H4 (cell line): Measurements from ENCODE around the gene DCAF6. TPM values are rescaled to one million over a fixed set of nuclear protein-coding genes. Genes with fewer than 3 reads are reported as not detected.
"Not testable (repeated sequence)": the region's sequence is repeated elsewhere in the genome, so short reads cannot be mapped to it uniquely, and the experiment has no call there.

Source experiments
- DNase-seq: peaks from one replicate; pipeline ENCODE4 v3.0.0-alpha.2; 2015; ENCODE audit warnings: low spot score
- total RNA-seq: library from RNA; depleted of rRNA; stranded (reverse); fragments of >200 nt; shearing (Covaris generic); gene quantifications from 2 replicates; pipeline ENCODE4 v1.2.3, GENCODE V29; 2014

The DCAF6 gene
- total RNA-seq, 1 experiment from 2014 or later = 27.0 TPM

DNA sequence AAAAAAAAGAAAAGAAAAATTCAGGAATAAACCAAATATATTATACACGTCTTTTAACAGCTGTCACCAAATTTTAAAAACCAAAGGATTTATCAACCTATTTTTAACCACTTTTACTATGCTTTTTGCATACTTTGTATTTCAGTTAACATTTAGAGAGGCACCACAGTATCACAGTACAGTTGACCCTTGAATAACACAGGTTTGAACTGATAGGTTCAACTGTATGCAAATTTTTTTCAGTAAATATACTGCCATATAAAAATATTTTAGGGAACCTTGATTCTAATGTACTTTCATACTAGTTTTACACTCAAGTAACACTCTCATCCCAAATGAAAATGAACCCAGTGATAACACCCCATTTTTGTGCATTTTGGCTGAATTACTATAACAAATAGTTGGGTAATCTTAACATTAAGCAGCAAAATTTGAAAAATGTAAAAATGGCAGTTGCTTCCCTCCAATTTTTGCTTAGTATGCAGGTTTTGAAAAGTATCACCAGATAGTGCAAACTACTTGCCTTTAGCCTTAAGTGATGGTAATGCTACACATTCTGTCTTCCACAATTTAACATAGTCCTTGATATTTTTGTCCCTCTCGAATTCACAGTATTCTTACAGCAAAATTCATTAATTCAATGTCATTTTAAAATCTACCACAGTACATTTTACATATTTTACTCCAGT is 11.8 kb upstream of the DCAF6 start:
- no peak for DNase-seq

DNA sequence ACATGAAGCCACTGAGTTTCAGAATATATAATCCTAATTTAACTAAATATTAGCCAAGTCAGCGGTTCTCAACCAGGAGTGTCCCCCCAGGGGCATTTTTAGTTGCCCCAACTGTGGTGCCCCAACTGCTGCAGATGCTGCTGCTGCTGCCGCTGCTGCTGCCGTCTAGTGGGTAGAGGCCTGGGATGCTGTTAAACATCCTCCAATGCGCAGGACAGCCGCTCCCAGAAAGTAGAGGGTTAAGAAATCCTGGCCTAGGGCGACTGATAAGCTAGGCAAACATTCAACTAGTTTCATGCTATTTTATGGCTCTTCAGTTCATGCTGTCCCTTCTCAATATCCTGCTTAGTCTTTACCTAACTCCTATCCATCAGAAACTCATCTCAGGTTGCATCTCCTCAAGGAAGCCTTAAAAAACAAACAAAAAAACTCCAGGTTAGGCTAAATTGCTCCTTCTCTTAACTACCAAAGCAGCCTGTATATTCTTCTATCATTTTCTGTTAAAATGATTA is 9.9 kb upstream of the DCAF6 start:
- DNase-seq = no peak

DNA sequence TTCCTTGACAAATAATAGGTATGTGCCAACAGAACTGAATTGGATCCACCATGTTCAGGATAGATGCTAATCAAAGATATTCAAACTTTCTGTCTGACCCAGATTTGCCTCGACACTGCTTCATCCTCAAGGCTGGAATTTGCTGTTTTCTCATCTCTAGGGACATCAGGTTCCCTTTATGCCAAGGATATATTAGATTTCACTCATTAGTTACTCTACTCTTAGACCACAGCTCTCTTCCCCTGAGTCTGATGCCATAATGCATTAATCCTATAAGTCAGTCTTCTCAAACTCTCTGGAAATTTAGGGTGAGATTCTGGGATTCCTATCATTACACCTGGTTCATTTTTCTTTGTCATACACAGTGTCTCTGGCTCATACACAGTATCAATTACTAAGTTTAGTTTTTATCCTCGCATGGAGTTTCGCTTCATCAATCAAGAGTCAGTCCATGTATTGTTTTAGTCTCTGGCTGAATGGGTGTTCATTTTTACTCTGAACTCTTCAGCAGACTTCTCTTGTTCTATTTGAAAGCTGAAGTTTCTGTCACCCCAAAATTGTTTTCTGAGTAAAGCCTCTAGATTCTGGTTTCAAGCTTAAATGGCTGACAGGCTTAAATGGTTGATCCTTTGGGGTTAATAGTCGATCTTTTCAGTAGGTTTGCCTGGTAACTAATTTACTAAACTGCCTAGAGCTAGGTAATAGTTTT is 9.3 kb upstream of the DCAF6 start:
- no peak for DNase-seq

DNA sequence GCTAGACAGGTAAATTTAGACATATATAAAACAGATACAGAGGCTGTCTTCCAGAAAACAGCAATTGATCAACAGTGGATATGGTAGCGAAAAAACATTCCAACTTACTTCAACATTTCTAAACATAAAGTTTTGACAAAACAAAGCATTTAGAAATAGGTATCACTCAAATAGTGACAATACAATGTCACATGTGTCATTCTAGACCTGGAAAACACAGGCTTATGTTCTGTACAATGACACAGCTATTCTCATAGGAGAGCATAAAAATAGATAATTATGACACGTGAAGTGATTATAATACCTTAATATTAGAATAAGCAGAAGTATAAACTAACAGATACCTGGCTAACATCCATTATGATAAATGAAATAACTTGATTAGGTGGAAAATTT is 8.0 kb upstream of the DCAF6 start:
- DNase-seq = no peak

DNA sequence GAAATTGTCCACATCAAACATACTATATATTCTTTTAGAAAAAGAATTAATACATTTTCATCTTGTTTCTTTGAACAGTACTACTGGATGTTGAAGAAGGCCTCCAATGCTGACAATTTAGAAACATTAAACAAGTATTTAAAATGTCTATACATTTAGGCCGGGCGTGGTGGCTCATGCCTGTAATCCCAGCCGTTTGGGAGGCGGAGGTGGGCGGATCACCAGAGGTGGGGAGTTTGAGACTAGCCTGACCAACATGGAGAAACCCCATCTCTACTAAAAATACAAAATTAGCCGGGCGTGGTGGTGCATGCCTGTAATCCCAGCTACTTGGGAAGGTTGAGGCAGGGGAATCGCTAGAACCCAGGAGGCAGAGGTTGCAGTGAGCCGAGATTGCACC is 7.6 kb upstream of the DCAF6 start:
- DNase-seq = not testable (repeated sequence)

DNA sequence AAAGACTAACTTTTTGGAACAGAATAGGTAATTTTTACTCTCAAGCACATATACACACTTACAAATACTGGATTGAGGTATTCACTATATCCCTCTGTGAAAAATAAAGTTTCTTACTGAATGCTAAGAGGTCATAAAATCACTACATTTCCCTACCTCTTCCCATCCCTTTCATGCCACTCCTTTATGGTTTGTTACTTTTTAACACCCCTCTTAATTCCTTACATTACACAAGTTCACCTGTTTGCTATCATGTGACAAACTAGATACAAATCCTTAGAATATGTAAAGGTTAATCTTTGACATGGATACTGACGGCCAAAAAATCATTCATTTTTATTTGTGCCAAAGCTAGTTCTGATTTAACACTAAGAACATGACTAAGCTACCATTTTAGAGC is 6.8 kb upstream of the DCAF6 start:
- DNase-seq = no peak

DNA sequence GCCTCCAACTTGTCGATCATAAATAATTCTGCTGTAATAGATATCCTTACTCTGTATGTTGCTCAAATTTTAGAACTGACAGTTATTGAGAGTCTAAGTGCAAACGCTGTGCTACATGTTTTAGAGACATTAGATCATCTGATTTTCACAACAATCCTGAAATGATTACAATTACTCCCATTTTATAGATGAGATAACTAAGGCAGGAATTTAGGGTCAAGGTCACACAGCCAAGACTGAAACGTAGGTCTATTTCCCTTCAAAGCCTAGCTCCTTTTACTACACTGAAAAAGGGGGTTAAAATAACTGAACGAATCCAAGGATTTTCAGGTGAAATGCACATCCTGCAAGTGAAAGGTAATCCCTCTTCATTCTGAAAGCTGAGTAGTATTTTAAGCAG is 2.7 kb upstream of the DCAF6 start:
- no peak for DNase-seq

DNA sequence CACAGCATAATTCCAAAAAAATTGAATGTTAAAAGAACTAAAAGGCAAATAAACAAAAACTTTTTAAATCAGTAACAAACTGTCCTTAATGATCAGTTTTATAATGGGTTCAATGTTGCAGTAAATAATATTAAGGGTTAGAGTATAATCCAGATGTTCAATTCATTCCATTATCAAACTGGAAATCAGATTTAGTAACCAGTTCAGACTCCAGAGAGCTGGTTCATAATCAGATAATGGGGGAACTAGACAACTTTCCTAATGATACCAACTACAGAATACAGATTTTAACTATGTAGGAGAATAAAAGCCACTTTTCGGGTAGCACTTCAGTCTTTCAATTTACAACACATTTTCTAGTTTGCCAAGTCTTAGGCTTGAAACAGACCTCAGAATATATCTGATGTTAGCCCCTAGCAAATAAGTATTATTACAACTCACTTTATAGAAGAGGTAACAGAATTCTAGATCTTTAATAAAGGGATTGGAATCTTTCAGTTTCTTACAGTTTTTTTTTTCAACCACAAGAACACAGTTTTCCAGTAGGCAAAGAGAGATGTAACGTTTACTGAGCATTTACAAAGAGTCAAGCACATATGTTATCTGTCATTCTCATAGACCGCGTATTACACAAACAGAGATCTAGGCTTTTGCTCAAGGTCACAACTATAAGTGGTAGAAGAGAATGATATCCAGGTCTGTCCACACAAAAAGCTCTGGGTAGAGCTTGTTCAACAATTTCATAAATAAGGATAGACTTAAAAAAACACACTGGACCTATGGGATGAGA is 1.9 kb upstream of the DCAF6 start:
- DNase-seq = no peak

DNA sequence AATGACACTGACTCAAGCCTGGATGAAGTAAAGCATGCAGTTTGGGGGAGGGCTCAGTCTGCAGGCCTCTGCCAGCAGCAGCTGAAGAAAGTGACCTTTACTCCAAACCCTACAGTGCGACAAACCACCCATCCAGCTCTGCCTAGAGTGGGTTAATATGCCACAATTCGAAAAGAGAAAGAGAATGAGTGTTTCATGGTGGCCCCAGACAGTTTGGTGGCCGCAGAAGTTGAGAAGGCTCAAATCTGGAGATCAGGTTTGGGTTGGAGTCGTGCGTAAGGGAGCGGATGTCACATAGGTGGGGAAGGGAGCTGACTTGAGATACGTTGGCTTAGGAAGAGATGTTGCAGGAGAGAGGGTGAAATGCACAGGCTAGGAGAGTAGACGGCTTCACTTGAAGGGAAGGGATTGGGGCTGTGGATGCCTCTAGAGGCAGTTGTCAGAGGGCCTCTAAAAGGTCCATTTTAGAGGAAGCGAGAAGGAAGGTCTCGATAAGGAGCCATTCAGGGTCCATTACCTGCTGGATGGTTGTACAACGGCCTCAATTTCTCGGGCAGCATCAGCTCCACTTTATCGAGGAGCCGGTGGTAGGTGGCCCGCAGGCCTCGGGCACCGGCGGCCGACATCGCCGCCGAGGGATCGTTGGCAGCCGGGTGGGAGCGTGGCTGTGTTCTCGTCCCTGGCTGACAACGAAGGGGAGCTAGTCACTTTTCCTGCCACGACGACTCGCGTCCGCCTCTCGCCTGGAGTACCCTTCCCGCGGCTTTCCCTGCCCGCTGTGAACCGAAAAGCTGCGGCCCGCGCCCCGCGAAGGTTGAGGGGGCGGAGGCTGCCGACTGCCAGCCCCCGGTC is 1.0 kb upstream of the DCAF6 start:
- DNase-seq = peak; percentile 17

DNA sequence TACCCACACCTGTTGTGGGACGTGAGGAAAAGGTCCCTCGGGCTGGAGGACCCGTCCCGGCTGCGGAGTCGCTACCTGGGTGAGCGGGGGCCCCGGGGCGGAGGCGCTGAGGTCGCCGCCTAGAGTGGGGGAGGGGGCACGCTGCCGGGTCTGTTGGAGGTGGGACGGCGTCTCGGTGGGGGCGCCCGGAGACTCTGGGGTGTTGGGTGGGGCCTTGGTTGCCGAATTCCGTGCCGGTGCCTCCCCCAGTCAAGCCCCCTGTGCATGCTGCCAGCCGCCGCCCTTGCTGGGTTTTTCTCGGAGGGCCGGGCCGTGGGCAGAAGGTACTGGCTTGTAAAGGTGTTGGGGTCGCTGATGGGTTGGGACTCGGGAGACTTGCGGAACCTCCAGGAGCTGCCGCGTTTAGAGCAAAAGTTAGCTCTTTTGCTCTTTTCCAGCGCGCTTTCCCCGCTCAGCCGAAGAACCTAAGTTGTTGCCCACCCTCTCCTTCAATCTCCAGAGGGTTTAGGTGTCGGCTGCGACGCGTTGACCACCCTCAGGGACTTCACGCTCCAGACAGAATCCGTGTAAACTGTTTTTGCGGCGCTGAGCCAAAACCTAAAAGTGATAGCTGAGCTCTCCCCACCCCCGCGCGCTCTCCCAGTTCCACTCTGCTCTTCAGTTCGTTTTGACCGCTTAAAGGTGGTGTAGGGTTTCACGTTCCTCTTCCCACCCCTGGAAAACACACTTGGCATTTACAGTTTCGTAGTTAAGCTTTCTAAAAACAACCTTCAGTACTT is 636 bp downstream of the DCAF6 start, which contains the start of gene MPC2:
Gene MPC2 (minus strand): TSS at position 143 of the 779 bp plus-strand sequence. CDS start 1,231 bp downstream, outside the sequence.
- DNase-seq = peak; percentile 58

DNA sequence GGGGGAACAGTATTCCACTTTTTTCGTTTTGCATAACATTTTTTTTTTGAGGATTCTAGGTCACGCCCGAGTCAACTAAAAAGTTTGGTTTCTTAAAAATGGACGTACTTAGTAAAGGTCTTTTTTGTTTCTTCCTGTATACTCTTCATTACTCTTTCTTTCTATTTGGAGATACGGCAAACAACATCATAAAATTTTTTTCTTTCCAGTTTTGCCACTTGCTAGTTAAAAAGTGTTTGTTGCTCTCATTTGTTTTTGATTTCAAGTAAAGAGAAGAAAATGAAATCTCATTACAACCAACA is 1.2 kb downstream of the DCAF6 start:
- DNase-seq = no peak

DNA sequence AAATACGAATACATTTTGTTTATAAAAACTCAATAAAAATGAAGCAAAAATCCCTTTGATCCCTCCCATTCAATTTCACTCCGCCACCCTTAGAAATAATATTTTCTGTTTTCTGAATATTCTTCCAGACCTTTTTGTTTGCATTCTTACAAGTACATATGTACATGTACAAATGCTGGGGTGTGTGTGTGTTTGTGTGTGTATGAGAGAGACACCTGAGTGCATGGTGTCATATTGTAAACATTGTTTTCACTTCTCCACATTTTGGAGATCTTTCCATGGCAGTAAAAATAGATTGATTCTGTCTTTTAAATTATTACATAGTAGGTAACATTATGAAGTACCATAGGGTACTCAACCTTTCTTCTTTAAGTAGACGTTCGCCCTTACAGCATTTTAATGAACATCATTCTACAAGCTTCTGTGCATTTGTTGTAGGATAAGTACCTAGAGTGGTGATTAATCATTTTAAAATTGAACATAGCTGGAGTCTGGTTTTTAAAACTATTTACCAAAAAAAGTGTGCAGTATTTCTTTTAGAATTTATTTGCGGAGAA is 1.7 kb downstream of the DCAF6 start:
- DNase-seq = no peak

DNA sequence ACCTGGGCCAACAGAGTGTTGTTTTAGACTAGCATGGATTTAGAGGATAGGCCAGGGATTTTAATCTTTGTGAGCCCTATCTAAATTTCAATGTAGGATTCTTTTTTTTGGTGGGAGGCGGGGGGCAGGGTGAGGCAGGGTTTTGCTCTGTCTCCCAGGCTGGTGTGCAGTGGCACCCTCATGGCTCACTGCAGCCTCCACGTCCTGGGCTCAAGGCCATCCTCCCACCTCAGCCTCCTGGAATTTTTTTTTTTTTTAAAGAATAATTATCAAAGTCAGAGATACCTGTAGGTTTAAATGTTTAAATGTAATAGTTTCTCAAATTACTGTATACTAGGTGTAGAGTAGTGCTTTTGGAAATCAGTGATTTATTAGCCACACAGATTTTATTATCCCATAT is 3.8 kb downstream of the DCAF6 start:
- no peak for DNase-seq

DNA sequence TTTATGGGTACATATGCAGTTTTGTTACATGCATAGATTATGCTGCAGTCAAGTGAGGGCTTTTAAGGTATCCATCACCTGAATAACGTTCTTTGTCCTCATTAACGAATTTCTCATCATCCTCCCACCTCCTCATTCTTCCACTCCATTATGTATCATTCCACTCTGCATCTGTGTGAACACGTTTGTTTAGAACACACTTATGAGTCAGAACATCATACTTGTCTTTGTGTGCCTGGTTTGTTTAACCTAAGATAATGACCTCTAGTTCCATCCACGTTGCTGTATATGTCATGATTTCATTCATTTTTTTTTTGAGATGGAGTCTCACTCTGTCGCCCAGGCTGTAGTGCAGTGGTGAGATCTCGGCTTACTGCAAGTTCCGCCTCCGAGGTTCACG is 7.1 kb downstream of the DCAF6 start:
- no peak for DNase-seq

DNA sequence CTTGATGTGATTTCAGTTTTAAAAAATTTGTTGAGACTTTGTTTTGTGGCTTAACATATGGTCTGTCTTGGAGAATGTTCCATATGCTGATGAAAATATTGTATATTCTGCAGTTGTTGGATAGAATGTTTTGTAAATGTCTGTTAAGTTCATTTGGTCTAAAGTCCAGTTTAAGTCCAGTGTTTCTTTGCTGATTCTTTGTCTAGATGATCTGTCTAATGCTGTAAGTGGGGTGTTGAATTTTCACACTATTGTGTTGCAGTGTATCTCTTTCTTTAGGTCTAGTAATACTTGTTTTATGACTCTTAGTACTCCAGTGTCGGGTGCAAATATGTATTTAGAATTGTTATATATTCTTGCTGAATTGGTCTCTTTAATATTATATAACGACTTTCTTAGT is 11.2 kb downstream of the DCAF6 start:
- DNase-seq = no peak

DNA sequence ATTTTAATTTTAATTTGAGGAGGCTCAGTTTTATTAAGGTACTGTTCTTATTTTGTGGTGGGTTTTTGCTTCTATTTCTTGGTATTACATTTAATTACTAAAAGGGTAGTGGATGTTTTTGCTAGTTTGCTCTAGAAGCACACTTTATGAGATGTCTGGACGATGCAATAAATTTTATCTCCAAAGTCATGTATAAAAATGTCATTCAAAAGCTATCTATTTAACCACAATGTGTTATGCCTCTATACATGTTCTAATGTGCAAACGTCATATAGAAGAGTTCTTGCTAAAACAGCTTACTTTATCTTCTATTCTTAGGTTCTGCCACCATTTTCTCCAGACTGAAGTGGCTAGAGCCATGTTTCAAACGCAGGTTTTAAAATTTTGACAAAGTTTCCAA is 13.3 kb downstream of the DCAF6 start:
- DNase-seq = no peak

DNA sequence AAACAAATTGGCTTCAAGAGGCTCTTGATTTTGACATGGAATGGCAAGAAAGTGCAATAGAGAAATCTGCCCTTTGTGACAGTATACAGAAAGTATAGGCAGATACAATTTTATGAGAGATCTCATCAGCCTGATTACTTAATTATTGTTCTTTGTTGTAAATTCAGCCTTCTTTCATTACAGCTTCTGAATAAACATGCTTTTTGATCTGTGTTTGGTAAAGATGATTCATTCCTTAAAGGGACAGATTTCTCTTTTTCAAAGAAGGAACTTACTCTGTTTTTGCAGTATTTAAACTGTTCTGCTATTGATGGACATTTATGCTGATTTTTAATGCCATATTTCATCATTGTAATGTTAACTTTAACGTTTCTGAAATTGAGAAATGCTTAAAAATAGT is 14.1 kb downstream of the DCAF6 start:
- DNase-seq = no peak

DNA sequence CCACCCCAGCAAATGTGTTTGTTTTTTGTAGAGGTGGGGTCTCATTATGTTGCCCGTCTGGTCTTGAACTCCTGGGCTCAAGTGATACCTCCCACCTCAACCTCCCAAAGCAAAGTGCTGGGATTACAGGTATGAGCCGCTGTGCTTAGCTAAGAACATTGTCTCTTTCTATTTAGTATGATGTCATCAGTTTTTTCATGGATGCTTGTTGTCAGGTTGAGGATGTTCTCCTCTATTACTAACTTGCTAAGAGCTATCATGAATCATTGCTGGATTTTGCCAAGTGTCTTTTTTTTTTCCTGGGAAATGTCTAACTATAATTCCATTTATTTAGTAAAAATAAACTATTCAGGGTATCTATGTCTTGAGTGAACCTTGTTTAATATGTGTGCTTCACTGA is 19.4 kb downstream of the DCAF6 start:
- no peak for DNase-seq

DNA sequence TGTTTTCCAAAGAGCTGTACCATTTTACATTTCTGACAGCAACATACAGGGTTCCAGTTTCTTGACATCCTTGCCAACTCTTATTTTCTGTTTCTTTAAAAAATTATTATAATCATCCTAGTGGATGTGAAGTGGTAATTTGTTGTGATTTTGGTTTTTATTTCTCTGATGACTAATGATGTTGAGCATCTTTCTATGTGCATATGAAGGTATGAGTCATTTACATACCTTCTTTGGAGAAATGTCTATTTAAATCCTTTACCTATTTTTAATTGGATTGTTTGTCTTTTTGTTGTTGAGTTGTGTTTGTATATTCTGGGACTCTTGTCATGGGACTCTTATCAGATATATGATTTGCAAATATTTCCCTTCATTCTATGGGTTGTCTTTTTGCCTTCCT is 21.2 kb downstream of the DCAF6 start:
- no peak for DNase-seq

DNA sequence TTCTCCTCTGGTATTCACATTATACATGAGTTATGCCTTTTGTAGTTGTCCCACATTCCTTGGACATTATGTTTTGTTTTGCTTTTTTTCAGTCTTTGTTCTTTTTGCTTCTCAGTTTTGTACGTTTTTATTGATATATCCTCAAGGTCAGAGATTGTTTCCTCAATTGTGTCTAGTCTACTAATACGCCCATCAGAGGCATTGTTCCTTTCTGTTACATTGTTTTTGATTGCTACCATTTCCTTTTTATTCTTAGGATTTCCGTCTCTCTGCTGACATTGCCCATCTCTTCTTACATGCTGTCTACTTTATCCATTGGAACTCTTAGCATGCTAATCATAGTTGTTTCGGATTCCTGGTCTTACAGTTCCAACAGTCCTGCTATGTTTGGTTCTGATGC is 28.2 kb downstream of the DCAF6 start:
- DNase-seq = no peak

DNA sequence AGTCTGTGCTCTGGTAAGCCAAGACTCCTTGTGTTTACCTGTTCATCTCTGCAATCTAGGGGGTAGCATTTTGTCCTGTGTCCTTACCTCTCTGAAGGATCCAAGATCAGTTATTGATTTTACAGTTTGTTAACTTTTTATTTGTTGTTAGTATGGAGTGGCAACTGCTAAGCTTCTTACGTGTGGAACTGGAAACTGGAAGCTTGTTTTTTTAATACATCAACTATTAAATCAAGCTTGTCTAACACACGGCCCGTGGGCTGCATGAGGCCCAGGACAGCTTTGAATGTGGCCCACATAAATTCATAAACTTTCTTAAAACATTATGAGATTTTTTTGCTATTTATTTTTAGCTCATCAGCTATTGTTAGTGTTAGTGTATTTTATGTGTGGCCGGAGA is 29.6 kb downstream of the DCAF6 start:
- DNase-seq = no peak
